ENCODE measurements around the gene LRRTM4.
"Not testable (repeated sequence)": the region's sequence is repeated elsewhere in the genome, so short reads cannot be mapped to it uniquely, and the experiment has no call there.

Gene LRRTM4

DNA sequence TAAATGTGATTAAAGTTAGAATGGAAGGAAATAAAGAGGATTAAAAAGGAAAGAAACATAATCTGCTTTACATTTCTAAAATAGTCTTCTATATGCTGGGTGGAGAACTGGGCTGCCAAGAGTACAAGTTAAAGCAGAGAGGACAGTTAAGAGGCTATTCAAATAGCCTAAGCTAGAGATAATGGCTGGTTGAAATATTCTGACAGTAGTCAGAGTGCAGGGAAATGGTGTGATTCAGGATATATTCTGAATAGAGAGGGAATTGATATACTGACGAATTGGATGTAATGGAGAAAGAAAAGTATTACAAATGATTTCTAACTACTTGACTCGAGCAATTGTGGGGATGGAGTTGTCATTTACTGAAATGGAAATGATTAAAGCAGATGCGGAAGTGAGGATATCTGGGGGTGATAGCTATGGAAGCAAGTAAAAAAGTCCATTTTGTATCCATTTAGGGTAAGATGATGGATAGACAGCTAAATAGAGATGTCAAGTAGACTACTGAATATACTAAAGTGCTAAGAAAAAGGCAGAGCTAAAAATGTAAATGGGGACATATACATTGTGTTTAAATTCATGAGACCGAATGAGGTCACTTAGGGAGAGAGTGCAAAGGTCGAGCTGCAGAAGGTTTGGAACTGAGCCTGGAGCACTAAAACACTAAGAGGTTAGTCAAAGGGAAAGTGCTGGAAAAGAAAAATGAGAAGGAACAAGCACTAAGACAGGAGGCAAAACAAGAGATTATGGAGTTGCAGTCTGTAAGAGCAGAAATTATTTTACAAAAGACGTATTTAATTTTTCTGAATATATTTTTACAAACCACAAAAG lies 696.8 kb downstream of the LRRTM4 start:
- no peak overlapping the region for H3K27ac ChIP-seq

DNA sequence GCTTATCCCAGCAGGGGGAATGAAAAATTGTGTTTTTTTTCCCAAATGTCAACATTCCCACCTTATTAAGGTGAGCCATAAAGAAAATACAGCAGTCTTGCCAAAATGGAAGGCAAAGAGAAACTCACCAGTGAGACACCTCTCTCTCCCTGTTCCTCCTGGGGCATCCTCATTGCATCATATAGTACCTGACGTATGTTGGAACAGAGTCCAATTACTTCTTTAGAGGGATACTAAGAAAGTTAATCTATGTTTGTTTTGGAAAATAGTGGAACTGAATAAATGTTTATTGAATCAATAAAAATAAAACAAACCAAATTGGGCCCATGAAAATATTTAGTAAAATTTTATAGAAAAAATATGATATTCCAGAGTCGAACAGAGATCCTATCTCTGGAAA lies 700.4 kb downstream of the LRRTM4 start:
- no peak overlapping the region for H3K4me3 ChIP-seq
- H3K27ac ChIP-seq, result no peak overlapping the region

More for the DNA sequence above, 696.8 kb downstream of the LRRTM4 start:
- no peak overlapping the region for H3K4me3 ChIP-seq

DNA sequence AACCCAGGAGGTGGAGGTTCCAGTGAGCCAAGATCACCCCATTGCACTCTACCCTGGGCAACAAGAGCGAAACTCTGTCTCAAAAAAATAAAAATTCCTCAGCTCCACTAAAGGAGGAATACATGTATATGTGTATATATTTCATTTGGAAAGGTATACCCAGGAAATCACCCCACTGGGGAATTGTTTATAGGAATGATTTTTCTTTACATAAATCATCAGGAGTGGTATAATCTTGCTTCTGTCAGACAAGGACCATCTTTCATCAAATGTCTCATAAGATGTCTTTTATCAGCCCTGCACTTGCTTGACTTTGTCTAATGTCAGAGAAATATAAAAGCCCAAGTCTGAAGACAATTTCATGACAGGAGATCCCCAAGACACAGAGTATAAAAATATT lies 709.1 kb downstream of the LRRTM4 start:
- no peak overlapping the region for H3K4me3 ChIP-seq
- no peak overlapping the region for H3K27ac ChIP-seq

DNA sequence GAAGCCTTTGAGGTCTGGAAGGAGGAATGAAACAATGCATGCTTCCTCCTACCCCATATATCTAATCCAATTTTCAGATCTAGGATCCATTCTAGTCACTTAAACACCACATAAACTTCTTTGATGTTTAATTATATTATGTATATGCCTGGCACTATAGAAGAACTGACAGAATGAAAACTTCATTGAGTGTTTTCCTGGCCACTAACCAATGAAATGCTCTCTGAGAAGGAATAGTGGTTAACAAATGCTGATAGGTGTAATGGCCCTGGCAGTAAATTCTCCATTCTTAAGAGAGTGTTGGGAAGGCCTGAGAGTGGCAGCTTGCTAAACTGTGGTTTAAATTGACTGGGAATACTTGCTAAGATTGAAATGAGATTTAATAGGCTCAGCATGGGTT lies 710.0 kb downstream of the LRRTM4 start:
- no peak overlapping the region for H3K4me3 ChIP-seq
- no peak overlapping the region for H3K27ac ChIP-seq

DNA sequence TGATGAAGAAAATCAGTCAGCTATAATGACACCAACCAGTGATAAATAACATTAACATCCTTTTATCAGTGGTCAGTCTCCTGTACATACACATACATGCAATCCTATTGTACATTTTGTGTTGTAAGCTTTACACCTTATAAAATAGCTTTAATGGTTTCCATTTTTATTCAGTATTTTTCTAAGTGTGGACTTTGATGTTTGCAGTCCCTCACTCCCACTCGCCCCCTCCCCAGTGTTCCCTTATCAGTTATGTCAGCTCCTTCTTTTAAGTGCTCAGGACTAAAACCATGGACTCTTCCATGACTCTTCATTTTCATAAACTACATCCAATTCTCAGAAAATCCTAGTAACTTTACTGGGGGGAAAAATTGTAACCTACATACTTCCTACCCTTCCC lies 713.0 kb downstream of the LRRTM4 start:
- Histone ChIP-seq H3K27ac (no peak overlapping the region), H3K4me3 (no peak overlapping the region)

DNA sequence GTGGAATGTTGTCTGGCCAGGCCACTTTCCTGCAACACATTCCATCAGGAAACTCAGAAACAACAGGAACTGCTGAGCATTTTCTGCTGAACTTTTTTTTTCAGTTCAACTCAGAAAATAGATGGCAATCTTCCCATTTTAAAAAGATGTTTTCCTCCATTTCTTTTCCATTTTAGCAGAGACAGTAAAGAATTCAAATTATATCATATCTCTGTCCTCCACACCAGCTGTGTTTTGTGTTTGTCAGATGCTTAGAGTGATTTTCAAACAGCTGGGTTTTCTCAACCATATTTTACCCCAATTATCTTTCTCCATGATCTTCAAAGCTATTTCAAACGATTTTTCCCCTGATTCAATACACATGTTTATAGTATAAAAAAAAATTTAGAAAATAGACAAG lies 713.4 kb downstream of the LRRTM4 start:
- no peak overlapping the region for H3K27ac ChIP-seq

DNA sequence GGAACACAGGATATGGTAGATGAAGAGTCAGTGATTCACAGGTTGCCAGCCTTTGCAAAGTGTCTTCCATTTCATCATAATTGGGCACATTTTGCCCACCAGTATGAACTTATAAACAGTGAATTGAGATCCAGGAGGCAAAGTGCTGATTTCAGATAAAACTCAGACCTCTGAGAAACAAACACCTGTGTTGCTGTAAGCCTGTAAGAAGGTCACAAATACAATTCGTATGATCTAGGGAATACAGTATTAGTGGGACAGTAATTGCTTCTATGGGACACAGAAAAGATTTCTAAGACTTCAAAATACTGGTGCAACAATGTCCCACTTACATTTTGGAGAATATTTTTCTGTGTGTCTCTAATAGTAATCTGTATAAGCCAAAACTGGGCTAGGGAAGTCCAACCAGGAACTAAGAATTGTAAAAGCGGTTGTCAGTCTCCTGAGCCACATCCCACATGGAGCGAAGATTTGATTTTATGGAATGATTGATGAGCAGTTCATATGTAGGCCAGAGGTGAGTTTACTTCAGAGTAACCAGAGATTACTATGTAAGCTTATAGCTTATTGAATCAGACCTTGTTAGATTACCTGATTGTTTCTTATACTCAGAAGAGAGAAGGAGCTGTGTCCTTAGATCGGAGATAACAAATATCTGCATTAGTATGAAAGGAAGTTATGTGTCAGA lies 728.4 kb downstream of the LRRTM4 start:
- H3K27ac ChIP-seq, result no peak overlapping the region
- H3K4me3 ChIP-seq, result no peak overlapping the region

More for the DNA sequence above, 713.4 kb downstream of the LRRTM4 start:
- no peak overlapping the region for H3K4me3 ChIP-seq

DNA sequence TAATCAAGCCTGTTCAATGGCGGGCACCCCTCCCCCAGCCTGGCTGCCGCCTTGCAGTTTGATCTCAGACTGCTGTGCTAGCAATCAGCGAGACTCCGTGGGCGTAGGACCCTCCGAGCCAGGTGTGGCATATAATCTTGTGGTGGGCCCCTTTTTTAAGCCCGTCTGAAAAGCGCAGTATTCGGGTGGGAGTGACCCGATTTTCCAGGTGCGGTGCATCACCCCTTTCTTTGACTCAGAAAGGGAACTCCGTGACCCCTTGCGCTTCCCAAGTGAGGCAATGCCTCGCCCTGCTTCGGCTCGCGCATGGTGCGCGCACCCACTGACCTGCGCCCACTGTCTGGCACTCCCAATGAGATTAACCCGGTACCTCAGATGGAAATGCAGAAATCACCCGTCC lies 740.9 kb downstream of the LRRTM4 start:
- not testable (repeated sequence) for H3K4me3 ChIP-seq, H3K27ac ChIP-seq

DNA sequence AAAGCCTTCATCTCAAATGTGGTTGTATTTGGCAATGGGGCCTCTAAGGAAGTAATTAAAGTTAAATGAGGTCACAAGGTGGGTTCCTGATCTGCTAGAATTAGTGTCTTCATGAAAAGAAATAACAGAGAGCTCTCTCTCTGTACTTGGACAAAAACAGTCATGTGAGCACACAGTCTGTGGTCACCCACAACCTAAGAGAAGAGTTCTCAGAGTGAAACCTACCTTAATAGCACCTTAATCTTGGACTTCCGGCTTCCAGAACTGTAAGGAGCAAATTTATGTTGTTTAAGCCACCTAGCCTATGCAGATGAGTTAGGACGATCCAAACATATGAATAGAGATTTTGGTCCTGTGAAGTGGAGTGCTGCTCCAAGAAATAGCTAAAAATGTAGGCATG lies 758.9 kb downstream of the LRRTM4 start:
- Histone ChIP-seq H3K4me3 (no peak overlapping the region), H3K27ac (no peak overlapping the region)

DNA sequence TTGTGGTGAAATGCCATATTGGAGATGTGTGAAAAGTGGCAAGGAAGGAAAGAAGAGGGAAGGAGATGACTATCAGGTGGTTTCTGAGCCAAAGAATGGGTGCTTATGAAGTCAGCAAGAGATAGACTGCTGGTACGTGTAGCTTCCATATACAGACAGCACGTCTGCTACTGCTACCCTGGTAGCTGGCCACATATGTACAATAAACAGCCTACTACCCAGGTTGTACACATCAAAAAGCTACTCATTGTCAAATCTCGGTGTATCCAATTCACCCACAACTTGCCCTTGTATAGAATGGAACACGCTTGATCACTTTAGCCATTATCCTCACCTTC lies 761.8 kb downstream of the LRRTM4 start:
- H3K27ac ChIP-seq, result no peak overlapping the region
- no peak overlapping the region for H3K4me3 ChIP-seq

DNA sequence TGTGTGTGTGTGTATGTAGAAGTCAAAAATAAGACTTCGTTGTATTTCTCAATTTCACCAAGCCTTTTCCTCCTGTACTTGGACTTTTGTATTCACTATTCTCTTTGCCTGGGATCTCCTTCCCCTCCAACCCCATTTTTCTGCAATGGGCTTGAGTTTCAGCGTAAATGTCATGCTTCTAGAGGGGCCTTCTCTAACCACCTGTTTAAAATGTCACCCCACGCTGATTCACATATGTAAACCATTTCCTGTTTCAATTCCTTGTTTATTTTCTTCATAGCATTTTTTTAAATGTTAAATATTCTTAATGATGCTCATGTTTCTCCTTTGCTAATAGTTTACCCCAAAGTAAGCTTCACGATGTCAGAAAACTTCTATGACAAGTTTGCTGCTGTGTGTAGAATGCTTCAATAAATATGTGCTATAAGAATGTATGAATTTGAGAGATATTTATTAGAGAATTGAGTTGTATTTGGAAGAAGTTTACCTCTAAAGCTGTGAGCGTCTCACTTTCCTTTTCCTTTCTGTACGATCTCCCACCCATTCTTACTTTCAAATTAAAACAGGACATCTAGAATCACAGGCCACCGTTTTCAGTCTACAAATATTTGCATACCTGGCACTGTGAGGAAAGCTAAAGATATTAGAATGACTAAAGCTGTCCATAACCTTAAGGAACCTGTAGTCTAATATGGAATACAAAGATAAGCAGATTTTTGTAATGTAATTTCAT lies 762.4 kb downstream of the LRRTM4 start:
- Histone ChIP-seq H3K27ac (no peak overlapping the region), H3K4me3 (no peak overlapping the region)

DNA sequence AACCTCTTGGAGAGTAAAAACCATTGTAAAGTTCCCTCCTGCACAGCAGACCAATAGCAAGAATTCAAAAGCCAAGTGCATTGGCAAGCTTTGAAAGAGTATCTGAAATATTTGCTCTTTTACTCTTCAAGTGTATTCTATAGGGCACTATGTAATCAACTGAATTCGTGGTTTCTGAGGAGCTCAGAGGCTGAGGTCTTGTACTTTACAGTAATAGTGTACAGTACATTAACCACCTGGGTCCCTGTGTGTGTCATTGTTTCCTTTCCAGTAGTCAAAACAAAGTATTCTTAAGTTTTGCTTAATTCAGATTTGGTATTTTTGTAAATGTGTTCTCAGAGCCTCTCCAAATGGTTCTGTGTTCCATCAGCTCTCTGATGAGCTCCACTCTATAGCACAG lies 769.7 kb downstream of the LRRTM4 start:
- Histone ChIP-seq H3K27ac (no peak overlapping the region), H3K4me3 (no peak overlapping the region)

DNA sequence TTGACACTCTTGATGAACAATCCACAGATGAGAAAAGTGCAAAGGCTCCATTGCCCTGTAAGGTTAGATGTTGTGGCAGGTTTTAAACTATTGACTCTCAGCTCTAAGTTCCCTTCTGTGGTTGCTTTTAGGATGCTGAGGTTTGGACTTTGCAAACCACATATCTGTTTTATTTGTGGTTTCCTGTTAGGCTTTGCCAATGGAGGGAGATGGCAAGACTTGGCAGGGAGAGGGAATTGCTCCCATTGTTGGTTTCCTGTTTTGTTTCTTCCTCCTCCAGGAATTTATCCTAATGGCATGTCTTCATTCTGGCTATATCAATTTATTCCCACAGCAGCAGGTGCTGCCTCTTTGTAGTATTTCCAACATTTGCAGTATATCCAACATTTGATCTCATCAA lies 772.3 kb downstream of the LRRTM4 start:
- no peak overlapping the region for H3K27ac ChIP-seq
- no peak overlapping the region for H3K4me3 ChIP-seq

DNA sequence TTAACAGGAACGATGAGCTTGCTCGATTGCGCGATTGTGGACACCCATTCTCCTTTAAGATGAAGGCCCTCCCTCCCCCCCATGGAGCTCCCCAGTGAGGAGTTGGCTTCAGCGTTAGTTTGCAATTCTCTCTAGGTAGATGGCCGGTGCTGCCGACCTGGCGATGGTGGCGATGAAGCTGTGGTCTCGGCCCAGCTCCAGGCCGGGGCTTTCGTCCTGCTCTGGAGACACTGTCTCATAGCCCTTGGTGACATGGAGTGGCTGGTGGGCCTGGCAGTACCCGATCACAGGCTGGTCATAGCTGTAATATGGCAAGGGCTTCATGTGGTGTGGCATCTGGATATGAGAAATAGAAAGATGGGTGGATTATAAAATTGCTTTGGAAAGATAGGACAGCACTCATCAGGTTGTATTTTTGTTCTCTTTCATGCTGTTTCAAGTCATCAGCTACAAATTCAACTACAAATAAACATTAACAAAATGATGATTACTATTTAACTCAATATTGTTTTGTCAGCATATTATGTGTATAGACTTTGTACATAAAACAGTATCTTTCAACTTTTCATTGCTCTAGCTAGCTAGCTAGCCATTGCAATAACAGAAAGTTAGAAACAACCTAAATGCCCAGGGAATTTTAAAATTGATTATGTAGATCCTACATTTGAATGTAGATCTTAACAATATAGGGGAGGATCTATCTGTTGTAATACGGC lies 773.4 kb downstream of the LRRTM4 start:
- H3K27ac ChIP-seq, result no peak overlapping the region
- H3K4me3 ChIP-seq, result no peak overlapping the region

DNA sequence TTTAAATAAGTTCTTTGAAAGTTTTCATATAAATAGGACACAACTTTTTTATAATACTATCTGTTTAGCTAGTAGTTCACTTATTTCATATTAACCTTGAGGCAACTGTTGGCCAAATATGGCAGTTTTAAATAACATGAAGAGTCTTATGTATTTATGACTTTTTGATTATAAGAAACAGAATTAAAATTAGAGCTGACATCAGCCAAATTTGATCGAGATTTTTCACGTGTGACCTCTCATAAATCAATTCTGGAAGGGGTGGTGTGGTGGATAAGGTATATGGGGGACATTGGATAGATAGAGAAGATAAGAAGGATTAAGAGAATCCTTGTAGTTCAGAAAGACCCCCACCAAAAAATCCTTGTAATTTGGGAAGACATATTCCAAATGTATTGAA lies 776.6 kb downstream of the LRRTM4 start:
- Histone ChIP-seq H3K27ac (no peak overlapping the region), H3K4me3 (no peak overlapping the region)

DNA sequence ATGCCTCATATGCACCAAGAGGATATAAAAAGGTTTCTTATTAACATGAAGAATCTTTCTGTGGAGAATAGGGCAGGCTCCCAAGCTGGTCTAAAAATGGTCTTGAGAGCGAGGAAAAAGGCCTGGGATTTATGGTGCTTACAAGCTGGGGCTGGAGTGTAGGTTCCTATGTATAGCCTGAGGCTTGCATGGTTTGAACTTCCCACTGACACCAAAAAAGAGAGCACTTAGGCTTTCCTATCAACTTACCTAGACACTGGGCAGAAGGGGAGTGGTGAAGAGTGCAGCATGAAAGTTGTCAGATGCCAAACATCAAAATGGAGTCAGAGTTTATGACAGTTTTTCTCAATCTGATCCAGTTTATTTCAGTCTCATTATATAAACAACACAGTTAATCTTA lies 784.6 kb downstream of the LRRTM4 start:
- H3K4me3 ChIP-seq, result no peak overlapping the region

DNA sequence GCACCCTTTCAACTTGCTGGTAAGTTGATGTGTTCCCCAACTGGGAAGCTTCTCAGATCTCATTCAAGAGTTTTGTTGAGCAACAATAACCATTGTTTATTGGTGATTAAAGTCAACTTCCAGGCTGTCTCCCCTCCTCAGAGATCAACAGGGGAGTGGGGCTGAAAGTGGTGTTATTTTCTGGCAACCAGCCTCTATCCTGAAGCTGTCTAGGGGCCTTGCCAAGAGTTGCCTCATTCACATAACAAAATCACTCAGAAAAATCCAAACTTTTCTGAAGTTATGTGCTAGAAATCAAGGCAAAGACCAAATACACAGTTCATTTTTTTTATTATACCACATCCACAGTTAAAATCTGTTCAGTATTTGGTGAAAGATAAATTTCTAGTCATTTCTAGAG lies 788.4 kb downstream of the LRRTM4 start:
- Histone ChIP-seq H3K27ac (no peak overlapping the region), H3K4me3 (no peak overlapping the region)

More for the DNA sequence above, 784.6 kb downstream of the LRRTM4 start:
- H3K27ac ChIP-seq, result no peak overlapping the region

DNA sequence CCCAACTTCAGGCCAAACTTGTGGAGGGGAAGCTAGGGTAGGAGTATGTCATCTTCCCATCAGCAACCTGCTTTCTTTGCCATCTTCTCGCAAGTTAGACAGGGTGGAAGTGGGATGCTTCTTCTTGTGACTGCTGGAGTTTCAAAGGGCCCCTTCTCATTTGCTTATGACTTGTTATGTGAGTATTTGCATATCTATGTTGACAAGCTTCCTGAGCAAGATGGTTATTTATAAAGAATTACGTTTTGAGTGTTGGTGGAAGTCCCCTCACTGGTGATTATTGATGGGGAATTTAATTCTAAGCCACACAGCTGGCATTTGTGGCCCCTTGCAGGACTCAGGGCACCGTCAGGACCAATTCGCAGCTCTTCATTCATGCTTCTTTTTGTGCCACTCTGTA lies 791.0 kb downstream of the LRRTM4 start:
- Histone ChIP-seq H3K27ac (no peak overlapping the region), H3K4me3 (no peak overlapping the region)

DNA sequence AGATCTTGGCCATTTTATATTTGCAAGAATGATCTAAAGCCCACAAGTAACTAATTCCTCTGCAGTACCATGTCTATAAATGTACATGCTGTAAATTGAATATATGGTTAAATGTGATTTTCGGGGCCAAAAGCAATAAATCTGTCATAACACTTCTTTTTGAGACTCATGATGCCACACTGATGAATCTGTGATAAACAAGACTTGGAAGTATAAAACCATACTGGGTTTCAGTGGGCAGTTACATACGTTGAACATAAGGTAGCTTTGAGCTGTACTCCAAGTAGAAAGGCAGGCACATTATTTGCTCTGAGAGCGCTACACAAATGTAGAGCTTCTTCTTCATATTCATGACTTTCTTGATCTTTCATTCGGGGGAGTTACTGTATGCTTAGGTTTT lies 792.2 kb downstream of the LRRTM4 start:
- no peak overlapping the region for H3K27ac ChIP-seq
- no peak overlapping the region for H3K4me3 ChIP-seq

DNA sequence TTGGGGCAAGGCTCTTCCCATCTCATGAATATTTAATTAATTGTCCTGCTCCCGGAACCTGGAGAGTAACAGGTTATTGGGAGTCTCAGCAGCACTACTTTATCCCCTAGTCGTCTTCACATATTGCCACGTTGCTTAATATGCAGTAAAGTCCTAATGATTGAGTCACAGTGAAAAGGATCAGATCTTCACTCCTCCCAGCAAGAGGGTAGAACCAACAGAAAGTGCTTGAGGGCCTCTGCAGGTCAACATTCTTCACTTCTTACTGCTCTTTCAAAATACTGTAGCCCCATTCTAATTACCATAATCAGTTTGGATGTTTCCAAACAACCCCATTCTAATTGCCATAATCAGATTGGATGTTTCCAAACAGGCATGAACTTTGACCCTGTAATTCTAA lies 801.0 kb downstream of the LRRTM4 start:
- Histone ChIP-seq H3K4me3 (no peak overlapping the region), H3K27ac (no peak overlapping the region)
